MCF 10A (cell line): Measurements from ENCODE around the gene H1-8. TPM values are rescaled to one million over a fixed set of nuclear protein-coding genes. Genes with fewer than 3 reads are reported as not detected.

ENCODE experiments used
- BruUV-seq: library from RNA; stranded (reverse); fragments of 400-500 nt; replicated peaks from 2 replicates; lab custom pipeline; 2021; lab: Mats Ljungman, UMichigan
- CTCF ChIA-PET: fragments of 300-600 bp; sonication (Branson Sonifier 250); formaldehyde crosslinking; extraction: SDS; loops from one replicate; lab custom pipeline; 2021; ENCODE audit warnings: antibody characterized with exemption, inconsistent platforms; lab: Yijun Ruan, JAX
- POLR2A ChIA-PET: fragments of 300-600, 350-650 bp; sonication (Branson Sonifier 250); formaldehyde crosslinking; extraction: SDS; loops from one replicate; lab custom pipeline; 2020; ENCODE audit warnings: antibody characterized with exemption, inconsistent platforms; lab: Yijun Ruan, JAX
- DNase-seq: peaks from one replicate; pipeline ENCODE4 v3.0.0-alpha.2; 2018; ENCODE audit not compliant: unreplicated experiment
- H3K27ac Mint-ChIP-seq: one replicate; pipeline ENCODE4 v1.8.0; 2022; ENCODE audit warnings: mild to moderate bottlenecking, low read depth, mixed read lengths; ENCODE audit not compliant: unreplicated experiment
- H3K27me3 Mint-ChIP-seq: one replicate; pipeline ENCODE4 v1.8.0; 2022; ENCODE audit warnings: mixed read lengths; ENCODE audit not compliant: insufficient read depth, unreplicated experiment
- H3K36me3 Mint-ChIP-seq: one replicate; pipeline ENCODE4 v1.8.0; 2022; ENCODE audit warnings: mild to moderate bottlenecking, moderate library complexity, mixed read lengths; ENCODE audit not compliant: insufficient read depth, unreplicated experiment
- H3K4me1 Mint-ChIP-seq: one replicate; pipeline ENCODE4 v1.8.0; 2022; ENCODE audit warnings: mixed read lengths; ENCODE audit not compliant: insufficient read depth, unreplicated experiment
- H3K4me3 Mint-ChIP-seq: one replicate; pipeline ENCODE4 v1.8.0; 2022; ENCODE audit warnings: mild to moderate bottlenecking, moderate library complexity, mixed read lengths; ENCODE audit not compliant: unreplicated experiment
- H3K9me3 Mint-ChIP-seq: one replicate; pipeline ENCODE4 v1.8.0; 2022; ENCODE audit warnings: mixed read lengths; ENCODE audit not compliant: unreplicated experiment
- CTCF ChIP-seq: fragments of 200-600 bp; IDR thresholded peaks from one replicate; pipeline ENCODE4 v1.8.0; 2022; ENCODE audit warnings: antibody characterized with exemption, mild to moderate bottlenecking; ENCODE audit not compliant: unreplicated experiment
- intact Hi-C: fragments of 100-400 bp; cut with micrococcal nuclease; formaldehyde crosslinking; loops from 2 replicates; pipeline ENCODE4 v1.14.1; 2022
- total RNA-seq: library from RNA; stranded (reverse); gene quantifications from 2 replicates; pipeline ENCODE4 v1.2.3, GENCODE V29; 2022

The H1-8 gene
- total RNA-seq, 1 experiment from 2014 or later: not detected

GRCh38 chr3:129577366-129577765, 34.4 kb downstream of the H1-8 start:
- BruUV-seq: no TSS peak
- Mint-ChIP-seq H3K36me3 (no peaks in the 10 kb centered on the region), H3K4me1 (no peaks in the 10 kb centered on the region), H3K27me3 (no peaks in the 10 kb centered on the region), H3K4me3 (no peak overlapping the region), H3K9me3 (no peaks in the 10 kb centered on the region), H3K27ac (no peak overlapping the region)
- no peak for TF ChIP-seq CTCF
- DNase-seq: no peak
- ChIA-PET CTCF (interaction anchor here (0.6 kb wide), 1 partner anchor 53 kb away, joined by 3 read pairs; no protein-coding TSS in a partner anchor), POLR2A (interaction anchor here (1.0 kb wide), 1 partner anchor 48 kb away, joined by 4 read pairs; no protein-coding TSS in a partner anchor)
- intact Hi-C loops: no loop called here

GRCh38 chr3:129577925-129578786, 35.2 kb downstream of the H1-8 start:
- Mint-ChIP-seq H3K9me3 (no peaks in the 10 kb centered on the region), H3K4me1 (no peaks in the 10 kb centered on the region), H3K27ac (no peak overlapping the region), H3K27me3 (no peaks in the 10 kb centered on the region), H3K36me3 (no peaks in the 10 kb centered on the region), H3K4me3 (no peak overlapping the region)
- BruUV-seq: no TSS peak
- TF ChIP-seq CTCF: no peak
- no peak for DNase-seq
- intact Hi-C loops: no loop called here
- POLR2A ChIA-PET: no interaction called here
- CTCF ChIA-PET: interaction anchor here (0.6 to 0.9 kb wide), 2 partner anchors 67 to 608 kb away, joined by 3 read pairs; no protein-coding TSS in a partner anchor

GRCh38 chr3:129579991-129580390, 37.0 kb downstream of the H1-8 start:
- no peak for TF ChIP-seq CTCF
- H3K4me3 Mint-ChIP-seq: no peak overlapping the region
- H3K27ac Mint-ChIP-seq: no peak overlapping the region
- H3K4me1 Mint-ChIP-seq: no peaks in the 10 kb centered on the region
- BruUV-seq: no TSS peak
- no peak for DNase-seq
- CTCF ChIA-PET: no interaction called here
- no peaks in the 10 kb centered on the region for H3K27me3 Mint-ChIP-seq
- intact Hi-C loops: no loop called here
- no peaks in the 10 kb centered on the region for H3K9me3 Mint-ChIP-seq
- no peaks in the 10 kb centered on the region for H3K36me3 Mint-ChIP-seq
- POLR2A ChIA-PET: no interaction called here

GRCh38 chr3:129581623-129582022, 38.6 kb downstream of the H1-8 start:
- intact Hi-C loops: no loop called here
- Mint-ChIP-seq H3K27ac (no peak overlapping the region), H3K9me3 (no peaks in the 10 kb centered on the region), H3K36me3 (no peaks in the 10 kb centered on the region), H3K27me3 (no peaks in the 10 kb centered on the region), H3K4me1 (peaks cover 6% of the 10 kb centered on the region), H3K4me3 (no peak overlapping the region)
- no peak for TF ChIP-seq CTCF
- no TSS peak for BruUV-seq
- no peak for DNase-seq
- ChIA-PET CTCF (interaction anchor here (0.5 kb wide), 1 partner anchor 96 kb away, joined by 4 read pairs; no protein-coding TSS in a partner anchor), POLR2A (no interaction called here)
